Pancreas (tissue), 10 donors: Measurements from ENCODE around the gene DNAJA1. TPM values are rescaled to one million over a fixed set of nuclear protein-coding genes. Genes with fewer than 3 reads are reported as not detected.
A peak's percentile ranks its signal among the peaks of the same experiment; 100 is the strongest.
"Not testable (repeated sequence)": the region's sequence is repeated elsewhere in the genome, so short reads cannot be mapped to it uniquely, and the experiment has no call there.

ENCODE experiments used
- ATAC-seq, 4 donors: fragments of 200-7000 bp; cut with Tn5 transposase; one replicate each; pipeline versions ENCODE4 v1.8.0 to v1.9.1; 2020; ENCODE audit warnings: mild to moderate bottlenecking in 4 of 4, moderate library complexity in 4 of 4
- DNase-seq, 6 donors: peaks; one replicate each; pipeline ENCODE4 v3.0.0-alpha.2; 2020
- FAIRE-seq: peaks from 2 replicates; lab custom pipeline; 2012; peaks lifted over from hg19 to GRCh38; lab: Jason Lieb, UNC
- H3K27ac ChIP-seq, 4 donors: fragments of 200-600 bp; sonication (generic); 1 replicate in 3 of 4; 2 replicates in 1 of 4; pipeline versions ENCODE4 v1.5.0 to v1.8.0; 2020
- H3K27me3 ChIP-seq, 4 donors: fragments of 200-600 bp; one replicate each; pipeline ENCODE4 v1.8.0; 2021
- H3K36me3 ChIP-seq, 3 donors: fragments of 200-600 bp; sonication (generic) in 1 of 3; one replicate each; pipeline versions ENCODE4 v1.5.0 to v1.8.0; 2020 to 2021
- H3K4me1 ChIP-seq, 3 donors: fragments of 200-600 bp; one replicate each; pipeline ENCODE4 v1.8.0; 2021
- H3K4me3 ChIP-seq, 4 donors: fragments of 200-600 bp; sonication (generic) in 2 of 4; one replicate each; pipeline versions ENCODE4 v1.5.0 to v1.8.0; 2020 to 2021
- H3K9me3 ChIP-seq, 4 donors: fragments of 200-600 bp; one replicate each; pipeline ENCODE4 v1.8.0; 2021
- CTCF ChIP-seq, 4 donors: fragments of 200-600 bp; sonication (generic) in 3 of 4; IDR thresholded peaks; one replicate each; pipeline versions ENCODE4 v1.5.0 to v1.8.0; 2021; ENCODE audit warnings: antibody characterized with exemption in 4 of 4
- WGBS, 2 donors: extraction: QIAGEN DNeasy Blood & Tissue Kit; methylation state at CpG; one replicate each; pipeline ENCODE4 v1.1.7; 2013; 5-methylcytosine and 5-hydroxymethylcytosine counted together
- intact Hi-C, 3 donors: fragments of 100-400 bp; cut with DNase I; formaldehyde crosslinking; loops; one replicate each; pipeline versions ENCODE4 v1.11.1 to v1.14.2; 2022
- polyA plus RNA-seq, 2 donors: library from polyadenylated mRNA; stranded (reverse); fragments of 200-250 nt; gene quantifications; one replicate each; pipeline ENCODE4 v1.2.3, GENCODE V29; 2013
- total RNA-seq, 6 donors: library from RNA; stranded (reverse); fragmentation: NEBNext Ultra II Directional in 4 of 6; extraction: Animal tissue kit (Norgen Biotek cat#: 25700) in 4 of 6; gene quantifications; one replicate each; pipeline versions ENCODE4 v1.2.1 to v1.2.4, GENCODE V29; 2021 to 2023
- donor health status: healthy with polysubstance abuse.
- donor health status: DM: no; HTN: no; CAD: no; lungs with moderate emphysema.
- donor health status: DM: no; HTN: no; CAD: no.
- donor health status: control.
- donor health status: control.
- donor health status: Bipolar disorder and iron deficiency.
- donor health status: DM: yes; HTN: yes; CAD: no.
- donor health status: DM: no; HTN: no; CAD: no.
- donor health status: DM: no; HTN: no; CAD: no.
- donor health status: DM: yes; HTN: yes; CAD: no.

Gene DNAJA1
- total and polyA plus RNA-seq, 8 donors = 21.2 to 65.5 (median 34.4) TPM

GRCh38 chr9:32991897-32992594, 33.0 kb upstream of the DNAJA1 start:
- DNase-seq = no peak
- Histone ChIP-seq H3K4me3 (no peak overlapping the region), H3K27me3 (no peaks in the 10 kb centered on the region), H3K36me3 (peaks cover 0 to 11% (median 0%) of the 10 kb centered on the region in 3 donors), H3K27ac (no peak overlapping the region), H3K9me3 (no peaks in the 10 kb centered on the region), H3K4me1 (peaks cover 0 to 7% (median 7%) of the 10 kb centered on the region in 3 donors)
- no peak for FAIRE-seq
- intact Hi-C loops = no loop called here
- ATAC-seq = peak in 2 of 4 donors; percentile 35 to 44
- TF ChIP-seq CTCF (IDR thresholded peaks at IDR 0.05) = no peak
- WGBS, 2 donors = 48 to 52% methylated on average over 6 of the region's 6 CpGs

- peak in 1 of 4 donors; percentile 24 for ATAC-seq
- Histone ChIP-seq H3K9me3 (no peaks in the 10 kb centered on the region), H3K27ac (no peak overlapping the region), H3K36me3 (peaks cover 0 to 8% (median 0%) of the 10 kb centered on the region in 3 donors), H3K27me3 (no peaks in the 10 kb centered on the region), H3K4me1 (peaks cover 0 to 7% (median 7%) of the 10 kb centered on the region in 3 donors), H3K4me3 (no peak overlapping the region)
- 57 to 62% methylated on average over 3 of the region's 3 CpGs for WGBS, 2 donors
- no peak for FAIRE-seq
- TF ChIP-seq CTCF (IDR thresholded peaks at IDR 0.05) = no peak
- DNase-seq = no peak
- intact Hi-C loops = no loop called here
Observed at GRCh38 chr9:32992595-32993238, 32.4 kb upstream of the DNAJA1 start.

GRCh38 chr9:33000682-33001055, 24.4 kb upstream of the DNAJA1 start:
- H3K4me1 ChIP-seq, H3K36me3 ChIP-seq, H3K27me3 ChIP-seq, DNase-seq, intact Hi-C loops, FAIRE-seq, H3K9me3 ChIP-seq: not testable (repeated sequence)
- WGBS, 2 donors = 8% methylated on average over 11 to 12 of the region's 12 CpGs
- H3K4me3 ChIP-seq = peak overlapping the region; percentile 32 to 91 (median 76)
- ATAC-seq = peak; percentile 12 to 27 (median 20)
- H3K27ac ChIP-seq = peak overlapping the region; percentile 47 to 89 (median 81)

GRCh38 chr9:33005335-33005734, 19.7 kb upstream of the DNAJA1 start:
- H3K4me3 ChIP-seq, H3K36me3 ChIP-seq, FAIRE-seq, ATAC-seq, H3K9me3 ChIP-seq, intact Hi-C loops, H3K4me1 ChIP-seq, H3K27ac ChIP-seq, DNase-seq, H3K27me3 ChIP-seq: not testable (repeated sequence)

GRCh38 chr9:33007755-33008154, 17.3 kb upstream of the DNAJA1 start:
- no peak for ATAC-seq
- no peaks in the 10 kb centered on the region for H3K4me1 ChIP-seq
- H3K4me3 ChIP-seq = no peak overlapping the region
- intact Hi-C loops = no loop called here
- TF ChIP-seq CTCF (IDR thresholded peaks at IDR 0.05) = no peak
- no peaks in the 10 kb centered on the region for H3K9me3 ChIP-seq
- H3K27ac ChIP-seq = no peak overlapping the region
- H3K36me3 ChIP-seq = no peaks in the 10 kb centered on the region
- FAIRE-seq = no peak
- 71 to 81% methylated on average over 4 of the region's 4 CpGs for WGBS, 2 donors
- no peak for DNase-seq
- no peaks in the 10 kb centered on the region for H3K27me3 ChIP-seq

- Histone ChIP-seq H3K36me3 (no peaks in the 10 kb centered on the region), H3K9me3 (no peaks in the 10 kb centered on the region), H3K4me1 (no peaks in the 10 kb centered on the region), H3K27me3 (no peaks in the 10 kb centered on the region), H3K4me3 (no peak overlapping the region), H3K27ac (no peak overlapping the region)
- intact Hi-C loops = no loop called here
- ATAC-seq = no peak
- WGBS, 2 donors = 82 to 94% methylated on average over 3 of the region's 3 CpGs
- no peak for DNase-seq
- TF ChIP-seq CTCF (IDR thresholded peaks at IDR 0.05) = no peak
- no peak for FAIRE-seq
Observed at GRCh38 chr9:33011831-33012230, 13.2 kb upstream of the DNAJA1 start.
